GM18498 (cell line): ENCODE data around the gene MYO9B.

Experiments used
- ATAC-seq: cut with Tn5 transposase; IDR thresholded peaks from one replicate; pipeline ENCODE4 v1.9.1; 2021; ENCODE audit warnings: mild to moderate bottlenecking, moderate library complexity; ENCODE audit not compliant: unreplicated experiment

The MYO9B gene

GRCh38 chr19:17236811-17237543 lies 161.4 kb downstream of the MYO9B start:
- no peak for ATAC-seq

GRCh38 chr19:17237747-17238706 lies 162.4 kb downstream of the MYO9B start:
- no peak for ATAC-seq

GRCh38 chr19:17240062-17240752 lies 164.6 kb downstream of the MYO9B start:
- ATAC-seq: no peak

GRCh38 chr19:17240826-17241399 lies 165.3 kb downstream of the MYO9B start:
- no peak for ATAC-seq

GRCh38 chr19:17242431-17243208 lies 167.0 kb downstream of the MYO9B start:
- no peak for ATAC-seq

- no peak for ATAC-seq
Observed at GRCh38 chr19:17243211-17243829, 167.7 kb downstream of the MYO9B start.

- no peak for ATAC-seq
Observed at GRCh38 chr19:17243830-17244617, 168.4 kb downstream of the MYO9B start.

GRCh38 chr19:17244618-17245534 lies 169.3 kb downstream of the MYO9B start:
- no peak for ATAC-seq

GRCh38 chr19:17245535-17245984 lies 170.0 kb downstream of the MYO9B start, which contains the start of gene NR2F6:
Gene NR2F6, minus strand, starts transcription at chr19:17245919. Its CDS starts 699 bp downstream, at chr19:17245220.
- peak; percentile 25 for ATAC-seq

- no peak for ATAC-seq
Observed at GRCh38 chr19:17246681-17247425, 171.3 kb downstream of the MYO9B start.

- no peak for ATAC-seq
Observed at GRCh38 chr19:17248011-17248776, 172.6 kb downstream of the MYO9B start.

GRCh38 chr19:17249887-17250548 lies 174.4 kb downstream of the MYO9B start:
- no peak for ATAC-seq

GRCh38 chr19:17254636-17255035 lies 179.1 kb downstream of the MYO9B start:
- ATAC-seq: no peak

- ATAC-seq: no peak
Observed at GRCh38 chr19:17255150-17255621, 179.6 kb downstream of the MYO9B start.

- no peak for ATAC-seq
Observed at GRCh38 chr19:17256130-17256529, 180.6 kb downstream of the MYO9B start.
